Measurements from ENCODE around the gene LRP1B.
A peak's percentile ranks its signal among the peaks of the same experiment; 100 is the strongest.

LRP1B gene

DNA sequence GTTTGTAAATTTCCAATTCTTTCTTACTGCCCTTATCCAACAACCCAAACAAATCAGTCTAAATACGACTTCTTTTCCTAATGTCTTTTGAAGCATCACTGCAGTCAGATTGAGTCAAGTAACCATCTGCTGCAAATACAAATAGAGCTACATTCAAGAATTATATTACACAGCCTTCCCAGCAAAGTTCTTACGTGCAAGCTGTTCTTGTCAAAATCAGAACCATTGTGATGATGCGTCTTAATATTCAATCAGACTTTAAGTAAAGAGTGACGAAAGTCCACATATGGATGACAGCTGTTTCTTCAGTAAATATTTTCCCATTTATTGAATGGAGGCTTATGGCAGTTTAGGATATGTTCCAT lies 943.8 kb downstream of the LRP1B start:
- no peak for TF ChIP-seq GATA3 (IDR thresholded peaks at IDR 0.05; ENCODE audit: low read depth, low read length)
- no peak for TF ChIP-seq GATA2 (IDR thresholded peaks at IDR 0.05; ENCODE audit: low read depth, low read length)

- TF ChIP-seq GATA2 (IDR thresholded peaks at IDR 0.05; ENCODE audit: low read depth, low read length) (no peak), GATA3 (IDR thresholded peaks at IDR 0.05; ENCODE audit: low read depth, low read length) (no peak)
Observed at GRCh38 chr2:141186413-141187074, 944.3 kb downstream of the LRP1B start.

GRCh38 chr2:141182246-141182645 lies 948.6 kb downstream of the LRP1B start:
- TF ChIP-seq GATA3 (IDR thresholded peaks at IDR 0.05; ENCODE audit: low read depth, low read length) (no peak), GATA2 (IDR thresholded peaks at IDR 0.05; ENCODE audit: low read depth, low read length) (no peak)

- TF ChIP-seq GATA2 (IDR thresholded peaks at IDR 0.05; ENCODE audit: low read depth, low read length): no peak
- TF ChIP-seq GATA3 (IDR thresholded peaks at IDR 0.05; ENCODE audit: low read depth, low read length): no peak
Observed at GRCh38 chr2:141162314-141162713, 968.5 kb downstream of the LRP1B start.

GRCh38 chr2:141151611-141152286 lies 979.1 kb downstream of the LRP1B start:
- TF ChIP-seq GATA3 (IDR thresholded peaks at IDR 0.05; ENCODE audit: low read depth, low read length) (no peak), GATA2 (IDR thresholded peaks at IDR 0.05; ENCODE audit: low read depth, low read length) (no peak)

- no peak for TF ChIP-seq GATA2 (IDR thresholded peaks at IDR 0.05; ENCODE audit: low read depth, low read length)
- TF ChIP-seq GATA3 (IDR thresholded peaks at IDR 0.05; ENCODE audit: low read depth, low read length): no peak
Observed at GRCh38 chr2:141142025-141142424, 988.8 kb downstream of the LRP1B start.

DNA sequence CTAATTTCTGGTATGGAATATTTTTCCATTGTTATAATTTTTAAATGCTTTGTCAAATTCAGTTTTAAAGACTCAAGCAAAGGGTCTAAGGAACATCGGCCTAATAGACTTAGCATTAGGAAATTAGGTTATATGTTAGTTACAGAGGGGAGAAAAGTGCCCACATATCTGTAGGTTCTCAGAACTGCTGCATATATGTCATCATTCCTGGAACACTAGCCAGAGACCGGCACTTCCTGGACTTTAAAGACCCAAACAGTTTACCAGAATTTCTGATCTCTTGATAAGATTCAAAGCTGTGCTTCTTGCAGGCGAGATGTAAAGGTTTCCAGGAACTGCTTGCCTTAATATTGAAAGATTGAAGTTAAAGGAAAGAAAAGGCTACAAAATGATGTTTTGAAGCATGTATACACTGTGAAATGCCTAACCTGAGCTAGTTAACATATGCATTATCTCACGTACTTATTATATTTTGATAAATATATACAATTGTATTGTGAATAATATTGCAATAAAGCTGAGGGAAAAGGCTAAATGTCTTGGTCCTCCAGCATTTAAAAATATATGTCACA lies 993.6 kb downstream of the LRP1B start:
- TF ChIP-seq GATA3 (IDR thresholded peaks at IDR 0.05; ENCODE audit: low read depth, low read length): peak; percentile 28; the same call in 1 of the 2 replicates
- no peak for TF ChIP-seq GATA2 (IDR thresholded peaks at IDR 0.05; ENCODE audit: low read depth, low read length)

- TF ChIP-seq GATA2 (IDR thresholded peaks at IDR 0.05; ENCODE audit: low read depth, low read length): no peak
- TF ChIP-seq GATA3 (IDR thresholded peaks at IDR 0.05; ENCODE audit: low read depth, low read length): no peak
Observed at GRCh38 chr2:141133883-141134282, 996.9 kb downstream of the LRP1B start.

DNA sequence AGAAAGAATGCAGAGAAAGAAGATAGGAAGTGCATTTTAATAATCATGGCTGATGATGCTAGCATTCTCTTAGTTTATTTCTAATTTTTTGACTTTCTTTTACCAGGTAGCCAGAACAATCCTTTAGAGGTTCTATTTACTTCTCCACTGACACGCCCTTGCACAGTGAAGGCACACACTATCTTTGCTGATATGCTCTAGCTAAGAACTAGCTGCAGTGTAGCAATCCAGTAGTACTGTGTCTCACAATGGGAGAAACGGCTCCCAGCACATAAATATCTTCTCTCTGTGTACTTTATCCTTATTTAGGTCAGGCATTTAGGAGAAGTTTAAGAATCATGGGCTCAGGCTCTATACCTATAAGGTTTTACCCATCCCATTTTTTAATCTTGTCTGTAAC lies 1005.4 kb downstream of the LRP1B start:
- TF ChIP-seq GATA2 (IDR thresholded peaks at IDR 0.05; ENCODE audit: low read depth, low read length) (no peak), GATA3 (IDR thresholded peaks at IDR 0.05; ENCODE audit: low read depth, low read length) (no peak)

DNA sequence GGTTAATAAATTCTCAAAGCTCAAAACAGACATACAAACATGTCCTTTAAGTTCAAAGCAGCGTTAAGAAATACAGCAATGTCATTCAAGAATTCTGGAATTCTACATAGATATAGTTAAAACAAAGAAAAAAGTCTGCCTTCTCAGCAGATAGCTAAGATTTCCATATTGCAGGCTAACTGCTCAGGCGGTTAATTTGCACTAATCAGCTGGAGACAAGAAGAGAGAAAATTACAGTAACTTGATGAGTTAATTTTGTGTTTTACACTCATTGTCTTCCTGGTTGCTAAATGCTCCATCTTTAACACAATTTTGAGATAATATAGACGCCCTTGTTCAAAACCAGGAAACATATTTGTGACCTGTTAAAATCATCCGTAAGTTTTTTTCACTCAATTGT lies 1012.0 kb downstream of the LRP1B start:
- TF ChIP-seq GATA2 (IDR thresholded peaks at IDR 0.05; ENCODE audit: low read depth, low read length) (no peak), GATA3 (IDR thresholded peaks at IDR 0.05; ENCODE audit: low read depth, low read length) (no peak)

GRCh38 chr2:141113301-141113700 lies 1017.5 kb downstream of the LRP1B start:
- TF ChIP-seq GATA2 (IDR thresholded peaks at IDR 0.05; ENCODE audit: low read depth, low read length) (no peak), GATA3 (IDR thresholded peaks at IDR 0.05; ENCODE audit: low read depth, low read length) (no peak)

DNA sequence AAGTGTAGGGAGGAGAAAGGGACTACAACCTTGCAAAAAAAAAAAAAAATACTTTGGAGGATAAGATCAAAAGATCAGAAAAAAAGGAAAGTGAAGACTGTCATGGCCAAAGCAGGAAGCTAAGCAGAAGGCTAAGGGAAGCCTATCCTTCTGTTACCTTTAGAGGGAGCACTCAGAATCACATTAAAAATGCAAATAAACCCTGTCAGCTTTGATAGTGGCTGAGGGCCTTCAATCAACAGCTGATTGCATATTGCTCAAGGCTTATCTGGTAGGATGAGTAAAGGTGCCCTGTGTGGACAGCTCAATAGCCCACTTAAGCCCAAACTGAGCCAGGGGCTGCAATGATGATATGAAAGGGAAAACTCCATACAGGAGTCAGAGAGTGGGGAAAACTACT lies 1021.2 kb downstream of the LRP1B start:
- TF ChIP-seq GATA3 (IDR thresholded peaks at IDR 0.05; ENCODE audit: low read depth, low read length) (no peak), GATA2 (IDR thresholded peaks at IDR 0.05; ENCODE audit: low read depth, low read length) (no peak)

GRCh38 chr2:141105763-141106162 lies 1025.1 kb downstream of the LRP1B start:
- no peak for TF ChIP-seq GATA2 (IDR thresholded peaks at IDR 0.05; ENCODE audit: low read depth, low read length)
- no peak for TF ChIP-seq GATA3 (IDR thresholded peaks at IDR 0.05; ENCODE audit: low read depth, low read length)

DNA sequence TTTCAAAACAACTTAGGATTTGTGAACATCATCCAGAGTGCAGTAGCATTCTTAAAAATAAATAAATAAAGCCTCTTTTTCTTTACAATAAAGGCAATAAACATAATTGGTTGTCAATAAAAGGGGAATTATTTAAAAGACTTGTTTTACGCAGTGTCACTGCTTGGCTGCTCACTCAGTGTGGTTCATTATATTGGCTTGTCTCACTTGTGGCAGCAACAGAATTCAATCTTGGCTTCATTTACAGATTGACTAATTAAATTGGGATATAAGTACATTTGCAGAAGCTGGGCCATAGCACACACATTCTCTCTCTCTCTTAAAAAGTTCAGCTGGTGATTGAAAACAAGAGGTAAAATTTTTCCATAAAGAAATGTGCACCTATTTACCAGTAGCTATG lies 1027.6 kb downstream of the LRP1B start:
- TF ChIP-seq GATA2 (IDR thresholded peaks at IDR 0.05; ENCODE audit: low read depth, low read length) (no peak), GATA3 (IDR thresholded peaks at IDR 0.05; ENCODE audit: low read depth, low read length) (no peak)

GRCh38 chr2:141079231-141079630 lies 1051.6 kb downstream of the LRP1B start:
- no peak for TF ChIP-seq GATA2 (IDR thresholded peaks at IDR 0.05; ENCODE audit: low read depth, low read length)
- TF ChIP-seq GATA3 (IDR thresholded peaks at IDR 0.05; ENCODE audit: low read depth, low read length): no peak
